Fibroblast of villous mesenchyme (primary cell): ENCODE data around the gene STAG1. TPM values are rescaled to one million over a fixed set of nuclear protein-coding genes. Genes with fewer than 3 reads are reported as not detected.
A peak's percentile ranks its signal among the peaks of the same experiment; 100 is the strongest.
"Not testable (repeated sequence)": the region's sequence is repeated elsewhere in the genome, so short reads cannot be mapped to it uniquely, and the experiment has no call there.

Source experiments
- DNase-seq: peaks from one replicate; pipeline ENCODE4 v3.0.0-alpha.2; 2010; ENCODE audit warnings: low read depth
- H3K4me3 ChIP-seq: 2 replicates; pipeline ENCODE4 v1.5.1; 2011; ENCODE audit warnings: low read depth, mild to moderate bottlenecking, low read length
- total RNA-seq: library from RNA; depleted of rRNA; stranded (reverse); fragments of >200 nt; gene quantifications from 2 replicates; pipeline ENCODE4 v1.2.3, GENCODE V29; 2012
- TF ChIP-seq, protein P1 (sequence below): IDR thresholded peaks from 2 replicates; pipeline ENCODE4 v1.5.1; 2012; ENCODE audit warnings: low read depth, mild to moderate bottlenecking, low read length; ENCODE audit not compliant: insufficient read depth

Gene STAG1
- total RNA-seq, 1 donor, result 52.7 TPM

DNA sequence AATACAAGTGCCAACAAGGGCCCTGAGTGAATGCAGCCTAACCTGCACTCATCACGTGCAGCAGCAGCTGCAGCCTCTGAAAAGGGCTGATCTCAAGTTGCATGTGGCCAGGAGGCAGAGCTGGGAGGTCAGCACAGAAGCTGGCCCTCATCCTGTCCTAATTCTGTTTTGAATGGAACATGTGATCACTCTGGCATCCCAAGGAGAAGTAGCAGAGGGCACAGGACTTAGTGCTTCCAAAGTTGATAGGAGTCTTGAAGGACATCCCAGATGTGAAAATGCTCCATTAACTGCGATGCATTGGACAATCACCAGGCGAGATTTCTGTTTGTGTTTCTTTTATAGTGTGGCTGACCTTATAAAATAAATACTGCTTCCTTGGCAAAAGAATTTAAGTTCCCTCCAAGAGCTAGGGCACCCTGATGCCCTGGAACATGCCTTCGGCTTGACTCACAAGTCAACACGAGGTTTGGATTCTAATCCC lies 31.6 kb upstream of the STAG1 start:
- TF ChIP-seq, protein P1, sequence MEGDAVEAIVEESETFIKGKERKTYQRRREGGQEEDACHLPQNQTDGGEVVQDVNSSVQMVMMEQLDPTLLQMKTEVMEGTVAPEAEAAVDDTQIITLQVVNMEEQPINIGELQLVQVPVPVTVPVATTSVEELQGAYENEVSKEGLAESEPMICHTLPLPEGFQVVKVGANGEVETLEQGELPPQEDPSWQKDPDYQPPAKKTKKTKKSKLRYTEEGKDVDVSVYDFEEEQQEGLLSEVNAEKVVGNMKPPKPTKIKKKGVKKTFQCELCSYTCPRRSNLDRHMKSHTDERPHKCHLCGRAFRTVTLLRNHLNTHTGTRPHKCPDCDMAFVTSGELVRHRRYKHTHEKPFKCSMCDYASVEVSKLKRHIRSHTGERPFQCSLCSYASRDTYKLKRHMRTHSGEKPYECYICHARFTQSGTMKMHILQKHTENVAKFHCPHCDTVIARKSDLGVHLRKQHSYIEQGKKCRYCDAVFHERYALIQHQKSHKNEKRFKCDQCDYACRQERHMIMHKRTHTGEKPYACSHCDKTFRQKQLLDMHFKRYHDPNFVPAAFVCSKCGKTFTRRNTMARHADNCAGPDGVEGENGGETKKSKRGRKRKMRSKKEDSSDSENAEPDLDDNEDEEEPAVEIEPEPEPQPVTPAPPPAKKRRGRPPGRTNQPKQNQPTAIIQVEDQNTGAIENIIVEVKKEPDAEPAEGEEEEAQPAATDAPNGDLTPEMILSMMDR, result no peak
- DNase-seq, result peak; percentile 55
- no peak overlapping the region for H3K4me3 ChIP-seq

DNA sequence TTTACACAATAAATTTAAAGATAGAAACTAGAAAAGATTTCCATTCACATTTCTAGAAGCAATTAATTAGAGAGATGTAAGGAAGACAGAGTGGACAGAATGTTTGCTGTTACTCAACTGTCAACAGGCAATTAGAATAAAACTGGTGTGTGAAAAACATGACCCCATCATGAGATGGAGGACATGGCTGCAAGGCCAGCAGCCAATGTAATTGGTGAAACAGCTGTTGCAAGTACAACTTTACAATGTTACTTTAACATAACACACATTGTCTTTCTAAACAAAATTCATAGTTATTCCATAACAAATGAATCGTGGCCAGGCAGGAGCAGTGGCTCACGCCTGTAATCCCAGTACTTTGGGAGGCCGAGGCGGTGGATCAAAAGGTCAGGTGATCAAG lies 28.6 kb upstream of the STAG1 start:
- DNase-seq, result peak; percentile 7
- H3K4me3 ChIP-seq, result no peak overlapping the region
- TF ChIP-seq, protein P1, result no peak

DNA sequence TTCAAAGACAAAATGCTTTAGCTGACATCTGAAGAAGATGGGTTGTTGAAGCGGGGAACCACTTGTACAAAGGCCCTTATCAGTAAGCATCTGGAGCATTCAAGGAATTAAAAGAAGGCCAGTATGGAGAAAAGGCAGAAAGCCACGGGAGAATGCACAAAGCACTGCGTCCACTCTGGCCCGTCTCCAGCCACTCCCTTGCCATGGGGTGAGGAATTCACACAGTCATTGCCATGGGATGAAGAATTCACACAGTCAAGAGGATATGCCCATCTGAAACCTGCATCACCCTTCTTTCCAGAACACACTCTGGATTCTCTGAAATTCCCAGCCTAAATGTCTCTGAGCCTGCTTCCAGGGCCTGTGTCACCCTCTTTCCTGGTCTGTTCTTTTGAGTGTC lies 26.7 kb upstream of the STAG1 start:
- TF ChIP-seq, protein P1, result no peak
- H3K4me3 ChIP-seq, result no peak overlapping the region
- DNase-seq, result peak; percentile 5

GRCh38 chr3:136772709-136773108 lies 20.5 kb upstream of the STAG1 start:
- no peak for DNase-seq
- TF ChIP-seq, protein P1, result no peak
- H3K4me3 ChIP-seq, result no peak overlapping the region

DNA sequence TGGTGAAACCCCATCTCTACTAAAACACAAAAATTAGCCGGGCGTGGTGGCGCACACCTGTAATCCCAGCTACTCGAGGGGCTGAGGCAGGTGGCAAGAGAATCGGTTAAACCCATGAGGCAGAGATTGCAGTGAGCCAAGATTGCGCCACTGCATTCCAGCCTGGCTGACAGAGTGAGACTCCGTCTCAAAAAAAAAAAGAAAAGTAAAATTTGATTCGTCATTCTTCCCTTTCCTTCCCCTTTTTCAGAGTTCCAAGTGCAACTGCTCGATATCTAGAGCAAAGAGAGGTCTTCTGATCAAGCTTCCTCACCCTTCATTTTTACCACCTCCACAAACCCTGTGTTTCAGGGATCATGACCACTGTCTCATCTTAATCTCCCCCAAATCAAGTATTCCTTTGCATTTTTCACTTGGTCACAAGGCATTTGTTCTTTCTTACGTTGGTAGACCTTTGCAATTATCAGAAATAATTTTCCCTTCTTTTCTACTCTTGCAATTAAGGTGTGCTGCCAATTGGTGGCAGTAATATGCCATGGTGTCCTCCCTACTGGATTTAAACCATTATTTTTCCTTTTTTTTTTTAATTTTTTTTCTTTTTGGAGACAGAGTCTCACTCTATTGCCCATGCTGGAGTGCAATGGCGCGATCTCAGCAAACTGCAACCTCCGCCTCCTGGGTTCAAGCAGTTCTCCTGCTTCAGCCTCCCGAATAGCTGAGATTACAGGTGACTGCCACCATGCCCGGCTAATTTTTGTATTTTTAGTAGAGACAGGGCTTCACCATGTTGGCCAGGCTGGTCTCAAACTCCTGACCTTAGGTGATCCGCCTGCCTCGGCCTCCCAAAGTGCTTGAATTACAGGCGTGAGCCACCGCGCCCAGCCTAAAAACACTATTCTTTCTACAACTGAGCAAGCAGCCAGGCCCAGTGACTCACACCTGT lies 6.3 kb upstream of the STAG1 start:
- TF ChIP-seq, protein P1, result peak; percentile 60
- H3K4me3 ChIP-seq, result not testable (repeated sequence)
- DNase-seq, result peak; percentile 47

GRCh38 chr3:136755192-136755591 lies 3.0 kb upstream of the STAG1 start:
- no peak overlapping the region for H3K4me3 ChIP-seq
- TF ChIP-seq, protein P1, result no peak
- no peak for DNase-seq
